HL-60 (cell line): ENCODE data around the gene KLHL11.

Source experiments
- DNase-seq, 2 experiments: peaks; one replicate each; pipeline ENCODE4 v3.0.0-alpha.2; 2010 to 2020; ENCODE audit warnings: low read depth in 1 of 2, low spot score in 1 of 2
- H3K27ac ChIP-seq: fragments of 250-450 bp; sonication (Bioruptor Pico); replicated peaks from 2 replicates; pipeline ENCODE4 v1.5.1; 2020; ENCODE audit warnings: mild to moderate bottlenecking, moderate library complexity
- H3K27me3 ChIP-seq: fragments of 250-450 bp; sonication (Bioruptor Pico); 2 replicates; pipeline ENCODE4 v1.5.1; 2021; ENCODE audit warnings: mild to moderate bottlenecking, moderate library complexity; ENCODE audit not compliant: insufficient read depth, poor library complexity, severe bottlenecking
- H3K4me3 ChIP-seq: replicated peaks from 2 replicates; pipeline ENCODE4 v1.5.1; 2011; ENCODE audit warnings: mild to moderate bottlenecking, control low read depth, low read length; ENCODE audit not compliant: insufficient read depth
- GABPA ChIP-seq: IDR thresholded peaks from 2 replicates; pipeline ENCODE4 v1.6.1; 2012; ENCODE audit warnings: low read depth
- POLR2AphosphoS5 ChIP-seq: IDR thresholded peaks from 2 replicates; pipeline ENCODE4 v1.6.1; 2012; ENCODE audit warnings: low read depth
- REST ChIP-seq: IDR thresholded peaks from 2 replicates; pipeline ENCODE4 v1.6.1; 2012; ENCODE audit warnings: low read depth; ENCODE audit not compliant: insufficient replicate concordance
- SPI1 ChIP-seq: IDR thresholded peaks from 2 replicates; pipeline ENCODE4 v1.6.1; 2012; ENCODE audit warnings: low read depth, mild to moderate bottlenecking, borderline replicate concordance
- TF ChIP-seq, protein P1 (sequence below): IDR thresholded peaks from one replicate; pipeline ENCODE4 v1.5.1; 2011; ENCODE audit warnings: low read length, control low read depth, inconsistent platforms; ENCODE audit not compliant: insufficient read depth

Gene KLHL11

GRCh38 chr17:41896726-41897125 is 31.5 kb upstream of the KLHL11 start:
- no peak for DNase-seq
- Histone ChIP-seq H3K27me3 (no peaks in the 10 kb centered on the region), H3K4me3 (no peak overlapping the region), H3K27ac (no peak overlapping the region)
- TF ChIP-seq GABPA (no peak), SPI1 (no peak)
- TF ChIP-seq, protein P1, sequence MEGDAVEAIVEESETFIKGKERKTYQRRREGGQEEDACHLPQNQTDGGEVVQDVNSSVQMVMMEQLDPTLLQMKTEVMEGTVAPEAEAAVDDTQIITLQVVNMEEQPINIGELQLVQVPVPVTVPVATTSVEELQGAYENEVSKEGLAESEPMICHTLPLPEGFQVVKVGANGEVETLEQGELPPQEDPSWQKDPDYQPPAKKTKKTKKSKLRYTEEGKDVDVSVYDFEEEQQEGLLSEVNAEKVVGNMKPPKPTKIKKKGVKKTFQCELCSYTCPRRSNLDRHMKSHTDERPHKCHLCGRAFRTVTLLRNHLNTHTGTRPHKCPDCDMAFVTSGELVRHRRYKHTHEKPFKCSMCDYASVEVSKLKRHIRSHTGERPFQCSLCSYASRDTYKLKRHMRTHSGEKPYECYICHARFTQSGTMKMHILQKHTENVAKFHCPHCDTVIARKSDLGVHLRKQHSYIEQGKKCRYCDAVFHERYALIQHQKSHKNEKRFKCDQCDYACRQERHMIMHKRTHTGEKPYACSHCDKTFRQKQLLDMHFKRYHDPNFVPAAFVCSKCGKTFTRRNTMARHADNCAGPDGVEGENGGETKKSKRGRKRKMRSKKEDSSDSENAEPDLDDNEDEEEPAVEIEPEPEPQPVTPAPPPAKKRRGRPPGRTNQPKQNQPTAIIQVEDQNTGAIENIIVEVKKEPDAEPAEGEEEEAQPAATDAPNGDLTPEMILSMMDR, result no peak

- H3K4me3 ChIP-seq, result no peak overlapping the region
- no peak for DNase-seq
- H3K27me3 ChIP-seq, result no peaks in the 10 kb centered on the region
- no peak overlapping the region for H3K27ac ChIP-seq
- TF ChIP-seq SPI1 (no peak), REST (no peak), POLR2AphosphoS5 (no peak), GABPA (no peak)
- TF ChIP-seq, protein P1, result no peak
Observed at GRCh38 chr17:41895617-41896016, 30.4 kb upstream of the KLHL11 start.

- no peak for TF ChIP-seq SPI1
- no peak for TF ChIP-seq GABPA
- no peak for TF ChIP-seq REST
- no peak for TF ChIP-seq POLR2AphosphoS5
- TF ChIP-seq, protein P1, result no peak
- no peak overlapping the region for H3K27ac ChIP-seq
Observed at GRCh38 chr17:41894791-41895331, 29.6 kb upstream of the KLHL11 start.

GRCh38 chr17:41893384-41893783 is 28.2 kb upstream of the KLHL11 start:
- H3K4me3 ChIP-seq, result no peak overlapping the region
- no peaks in the 10 kb centered on the region for H3K27me3 ChIP-seq
- TF ChIP-seq, protein P1, result no peak
- TF ChIP-seq POLR2AphosphoS5 (no peak), SPI1 (no peak)
- no peak for DNase-seq
- no peak overlapping the region for H3K27ac ChIP-seq

More at GRCh38 chr17:41894791-41895331, 29.6 kb upstream of the KLHL11 start:
- Histone ChIP-seq H3K4me3 (no peak overlapping the region), H3K27me3 (no peaks in the 10 kb centered on the region)
- DNase-seq, result no peak
